Fibroblast of upper back skin (primary cell): ENCODE results near the gene PHLPP1.

Experiments used
- DNase-seq: peaks from one replicate; pipeline ENCODE4 v3.0.0-alpha.2; 2013

Gene PHLPP1

GRCh38 chr18:62812242-62812641, 96.9 kb downstream of the PHLPP1 start:
- DNase-seq: no peak

- no peak for DNase-seq
Measured at GRCh38 chr18:62812876-62813275, 97.5 kb downstream of the PHLPP1 start.

GRCh38 chr18:62814132-62814759, 98.9 kb downstream of the PHLPP1 start:
- DNase-seq: no peak

- DNase-seq: no peak
Measured at GRCh38 chr18:62825382-62825781, 110.0 kb downstream of the PHLPP1 start.

- DNase-seq: no peak
Measured at GRCh38 chr18:62827397-62827796, 112.1 kb downstream of the PHLPP1 start.

GRCh38 chr18:62828091-62828640, 112.8 kb downstream of the PHLPP1 start:
- DNase-seq: no peak

- no peak for DNase-seq
Measured at GRCh38 chr18:62828852-62829251, 113.5 kb downstream of the PHLPP1 start.

- DNase-seq: no peak
Measured at GRCh38 chr18:62829936-62830335, 114.6 kb downstream of the PHLPP1 start.

- DNase-seq: no peak
Measured at GRCh38 chr18:62832282-62832681, 116.9 kb downstream of the PHLPP1 start.

- no peak for DNase-seq
Measured at GRCh38 chr18:62833494-62833893, 118.2 kb downstream of the PHLPP1 start.

- DNase-seq: no peak
Measured at GRCh38 chr18:62834715-62835114, 119.4 kb downstream of the PHLPP1 start.

- no peak for DNase-seq
Measured at GRCh38 chr18:62837011-62837410, 121.7 kb downstream of the PHLPP1 start.

GRCh38 chr18:62838475-62839098, 123.2 kb downstream of the PHLPP1 start:
- DNase-seq: no peak

- no peak for DNase-seq
Measured at GRCh38 chr18:62839874-62840713, 124.8 kb downstream of the PHLPP1 start.

- DNase-seq: no peak
Measured at GRCh38 chr18:62841405-62841804, 126.1 kb downstream of the PHLPP1 start.

GRCh38 chr18:62842898-62843297, 127.6 kb downstream of the PHLPP1 start:
- DNase-seq: no peak

- no peak for DNase-seq
Measured at GRCh38 chr18:62844850-62845643, 129.7 kb downstream of the PHLPP1 start.

GRCh38 chr18:62846313-62846712, 131.0 kb downstream of the PHLPP1 start:
- DNase-seq: no peak

- no peak for DNase-seq
Measured at GRCh38 chr18:62847081-62847480, 131.7 kb downstream of the PHLPP1 start.

- DNase-seq: peak; percentile 17
Measured at GRCh38 chr18:62848946-62849345, 133.6 kb downstream of the PHLPP1 start.

GRCh38 chr18:62850619-62851306, 135.4 kb downstream of the PHLPP1 start:
- no peak for DNase-seq

GRCh38 chr18:62852851-62853250, 137.5 kb downstream of the PHLPP1 start:
- DNase-seq: peak; percentile 15
